SK-N-SH (cell line): Measurements from ENCODE around the gene ALDH5A1. TPM values are rescaled to one million over a fixed set of nuclear protein-coding genes. Genes with fewer than 3 reads are reported as not detected.

ENCODE experiments used
- CTCF ChIA-PET: fragments of 300-600, 350-600 bp; formaldehyde crosslinking; extraction: SDS; loops from one replicate; lab custom pipeline; 2021; lab: Yijun Ruan, JAX
- POLR2A ChIA-PET: fragments of 350-600 bp; sonication (Branson Sonifier 250); formaldehyde crosslinking; extraction: SDS; loops from one replicate; lab custom pipeline; 2020; ENCODE audit warnings: antibody characterized with exemption, inconsistent platforms; lab: Yijun Ruan, JAX
- DNase-seq: peaks from one replicate; pipeline ENCODE4 v3.0.0; 2012
- H2AFZ ChIP-seq: fragments of 200-600 bp; sonication (generic); 2 replicates; pipeline ENCODE4 v1.8.1; 2016; ENCODE audit warnings: antibody characterized with exemption, mild to moderate bottlenecking, low read depth
- H3F3A ChIP-seq: fragments of 200-600 bp; sonication (generic); replicated peaks from 2 replicates; pipeline ENCODE3; 2016; ENCODE audit warnings: antibody characterized with exemption, mild to moderate bottlenecking; ENCODE audit not compliant: insufficient read depth
- H3K27ac ChIP-seq, 2 experiments: fragments of 200-500 bp in 1 of 2; fragments of 200-600 bp in 1 of 2; sonication (Bioruptor generic) in 1 of 2; sonication (generic), shearing (Covaris generic) in 1 of 2; 2 replicates each; pipeline versions ENCODE4 v1.5.1 to v1.6.1; 2014 to 2016; ENCODE audit warnings: low read depth in 2 of 2, inconsistent platforms in 1 of 2, low read length in 1 of 2, mild to moderate bottlenecking in 1 of 2, mixed read lengths in 1 of 2
- H3K27me3 ChIP-seq: fragments of 200-600 bp; sonication (generic), shearing (Covaris generic); 2 replicates; pipeline ENCODE4 v1.6.1; 2016; ENCODE audit warnings: mixed run types; ENCODE audit not compliant: insufficient read depth
- H3K36me3 ChIP-seq, 2 experiments: fragments of 200-500 bp in 1 of 2; fragments of 200-600 bp in 1 of 2; sonication (Bioruptor generic) in 1 of 2; sonication (generic) in 1 of 2; replicated peaks in 1 of 2; 2 replicates each; pipeline versions ENCODE3 to v1.5.1; 2014 to 2016; ENCODE audit warnings: low read length in 1 of 2, mild to moderate bottlenecking in 1 of 2; ENCODE audit not compliant: insufficient read depth in 2 of 2, control insufficient read depth in 1 of 2
- H3K4me1 ChIP-seq, 2 experiments: fragments of 200-500 bp in 1 of 2; fragments of 200-600 bp in 1 of 2; sonication (Bioruptor generic) in 1 of 2; sonication (generic), shearing (Covaris generic) in 1 of 2; 2 replicates each; pipeline versions ENCODE4 v1.5.1 to v1.6.1; 2014 to 2016; ENCODE audit warnings: low read depth in 1 of 2, low read length in 1 of 2, mixed run types in 1 of 2; ENCODE audit not compliant: insufficient read depth in 2 of 2, control insufficient read depth in 1 of 2
- H3K4me2 ChIP-seq: fragments of 200-600 bp; sonication (generic), shearing (Covaris generic); 2 replicates; pipeline ENCODE4 v1.6.1; 2017; ENCODE audit warnings: mixed run types
- H3K4me3 ChIP-seq, 2 experiments: fragments of 200-500 bp in 1 of 2; fragments of 200-600 bp in 1 of 2; sonication (Bioruptor generic) in 1 of 2; sonication (generic), shearing (Covaris generic) in 1 of 2; 2 replicates each; pipeline versions ENCODE4 v1.5.1 to v1.8.1; 2014 to 2016; ENCODE audit warnings: low read depth in 2 of 2, inconsistent platforms in 1 of 2, low read length in 1 of 2, mild to moderate bottlenecking in 1 of 2, mixed read lengths in 1 of 2, moderate library complexity in 1 of 2
- H3K79me2 ChIP-seq: fragments of 200-600 bp; sonication (generic); 2 replicates; pipeline ENCODE4 v1.8.1; 2017; ENCODE audit warnings: mild to moderate bottlenecking; ENCODE audit not compliant: insufficient read depth
- H3K9ac ChIP-seq: fragments of 200-600 bp; sonication (generic); 2 replicates; pipeline ENCODE4 v1.6.1; 2017; ENCODE audit warnings: mixed run types
- H3K9me2 ChIP-seq: fragments of 200-600 bp; sonication (generic); 2 replicates; pipeline ENCODE4 v1.6.1; 2017; ENCODE audit warnings: mixed run types
- H3K9me3 ChIP-seq: fragments of 200-600 bp; sonication (generic); 2 replicates; pipeline ENCODE4 v1.6.1; 2017; ENCODE audit warnings: mixed run types, mild to moderate bottlenecking, moderate library complexity
- H4K20me1 ChIP-seq: fragments of 200-600 bp; sonication (generic); 2 replicates; pipeline ENCODE4 v1.6.1; 2017; ENCODE audit warnings: mild to moderate bottlenecking, mixed run types; ENCODE audit not compliant: insufficient read depth
- CHD2 ChIP-seq: fragments of 150-350 bp; IDR thresholded peaks from 2 replicates; pipeline ENCODE4 v1.6.1; 2018; ENCODE audit warnings: low read length; ENCODE audit not compliant: partially characterized antibody
- EZH2phosphoT487 ChIP-seq: fragments of 200-600 bp; sonication (generic); IDR thresholded peaks from 2 replicates; pipeline ENCODE4 v1.6.1; 2017; ENCODE audit warnings: low read depth, mixed run types, mild to moderate bottlenecking, antibody characterized with exemption, moderate library complexity, borderline replicate concordance
- FOSL2 ChIP-seq: IDR thresholded peaks from 2 replicates; pipeline ENCODE4 v1.4.0; 2012; ENCODE audit warnings: low read depth, mild to moderate bottlenecking, moderate library complexity, borderline replicate concordance
- FOXJ3 ChIP-seq: sonication (generic); formaldehyde crosslinking; IDR thresholded peaks from 2 replicates; pipeline ENCODE4 v1.5.1; 2020; ENCODE audit warnings: mild to moderate bottlenecking, missing genetic modification reagents
- JUND ChIP-seq: IDR thresholded peaks from 2 replicates; pipeline ENCODE4 v1.4.0; 2012
- MXI1 ChIP-seq: IDR thresholded peaks from 2 replicates; pipeline ENCODE4 v1.6.1; 2012; ENCODE audit warnings: mild to moderate bottlenecking, low read depth, low read length, improper control_type of control experiment
- NRF1 ChIP-seq: IDR thresholded peaks from 2 replicates; pipeline ENCODE4 v1.6.1; 2012; ENCODE audit warnings: low read depth, mild to moderate bottlenecking, low read length
- RFX5 ChIP-seq: IDR thresholded peaks from 2 replicates; pipeline ENCODE4 v1.6.1; 2012; ENCODE audit warnings: mild to moderate bottlenecking, improper control_type of control experiment, low read length
- RXRA ChIP-seq: IDR thresholded peaks from 2 replicates; pipeline ENCODE4 v1.4.0; 2012; ENCODE audit warnings: low read depth, mild to moderate bottlenecking, borderline replicate concordance
- TEAD4 ChIP-seq: IDR thresholded peaks from 2 replicates; pipeline ENCODE4 v1.4.0; 2012; ENCODE audit warnings: mild to moderate bottlenecking, borderline replicate concordance; ENCODE audit not compliant: insufficient read depth
- WGBS: methylation state at CpG from one replicate; pipeline ENCODE4 v1.1.6; 2017; ENCODE audit warnings: low lambda C conversion rate; 5-methylcytosine and 5-hydroxymethylcytosine counted together
- polyA plus RNA-seq, 3 experiments: library from polyadenylated mRNA; depleted of rRNA; stranded (reverse); fragments of >200 nt; gene quantifications; 2 replicates each; pipeline ENCODE4 v1.2.3, GENCODE V29; 2012
- TF ChIP-seq, protein P1 (sequence below): IDR thresholded peaks from 2 replicates; pipeline ENCODE4 v1.4.0; 2012; ENCODE audit warnings: low read depth, borderline replicate concordance
- TF ChIP-seq, protein P2 (sequence below): fragments of 150-350 bp; IDR thresholded peaks from 2 replicates; pipeline ENCODE4 v1.6.1; 2017; ENCODE audit warnings: antibody characterized with exemption, low read length, low read depth, borderline replicate concordance
- TF ChIP-seq, protein P3 (sequence below): fragments of 150-350 bp; IDR thresholded peaks from 2 replicates; pipeline ENCODE4 v1.6.1; 2016; ENCODE audit warnings: mild to moderate bottlenecking, low read depth, low read length

The ALDH5A1 gene
- polyA plus RNA-seq, 1 of the 3 experiments (the other 2 are of a cell fraction) = 3.0 TPM

DNA sequence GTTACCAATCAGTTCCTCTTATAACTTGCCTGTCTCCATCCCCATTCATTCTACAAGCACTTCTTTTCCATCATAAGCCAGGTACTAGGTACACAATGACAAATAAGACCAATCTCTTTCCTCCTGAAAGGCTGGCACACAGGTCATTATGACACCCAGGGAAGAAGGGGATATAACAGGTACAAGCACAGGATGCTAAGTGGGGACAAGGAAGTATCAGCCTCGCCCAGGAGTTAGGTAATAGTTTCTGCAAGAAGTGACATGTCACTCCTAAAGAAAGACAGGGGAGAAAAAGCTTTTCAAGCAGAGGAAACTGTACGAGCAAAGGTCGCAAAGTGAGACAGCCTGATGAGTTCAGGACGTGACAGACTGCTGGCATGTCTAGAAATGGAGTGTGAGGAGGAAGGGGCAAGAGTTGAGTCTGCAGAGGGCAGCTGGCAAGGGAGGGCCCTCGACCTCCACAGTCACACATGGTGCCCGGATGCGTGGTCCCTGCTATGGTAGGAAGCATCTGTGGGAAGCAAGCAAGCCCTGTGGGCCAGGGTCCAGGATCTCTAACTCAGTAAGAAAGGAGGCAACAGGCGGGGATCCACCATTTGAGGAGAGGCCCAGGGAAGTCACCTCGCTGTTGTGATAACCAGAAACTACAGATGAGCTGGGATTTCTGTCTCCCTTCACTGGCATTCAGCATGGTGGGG lies 45.8 kb upstream of the ALDH5A1 start:
- no peak overlapping the region for H3K27ac ChIP-seq
- H3K4me2 ChIP-seq = no peak overlapping the region
- H3K4me1 ChIP-seq = peaks cover 0 to 4% of the 10 kb centered on the region in 2 experiments; a peak in 1 of 4 replicates
- H3F3A ChIP-seq = no peaks in the 10 kb centered on the region
- no peaks in the 10 kb centered on the region for H3K79me2 ChIP-seq
- no peaks in the 10 kb centered on the region for H3K27me3 ChIP-seq
- no peak overlapping the region for H3K4me3 ChIP-seq
- CTCF ChIA-PET = interaction anchor here (1.5 kb wide), 1 partner anchor 18 kb away, joined by 5 read pairs; no protein-coding TSS in a partner anchor
- H3K9ac ChIP-seq = no peak overlapping the region
- no peaks in the 10 kb centered on the region for H3K9me2 ChIP-seq
- 48% methylated on average over 8 of the region's 9 CpGs for WGBS
- TF ChIP-seq FOSL2 = no peak
- no peak for TF ChIP-seq MXI1
- TF ChIP-seq CHD2 = no peak
- TF ChIP-seq, protein P1, sequence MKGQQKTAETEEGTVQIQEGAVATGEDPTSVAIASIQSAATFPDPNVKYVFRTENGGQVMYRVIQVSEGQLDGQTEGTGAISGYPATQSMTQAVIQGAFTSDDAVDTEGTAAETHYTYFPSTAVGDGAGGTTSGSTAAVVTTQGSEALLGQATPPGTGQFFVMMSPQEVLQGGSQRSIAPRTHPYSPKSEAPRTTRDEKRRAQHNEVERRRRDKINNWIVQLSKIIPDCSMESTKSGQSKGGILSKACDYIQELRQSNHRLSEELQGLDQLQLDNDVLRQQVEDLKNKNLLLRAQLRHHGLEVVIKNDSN = no peak
- TF ChIP-seq, protein P2, sequence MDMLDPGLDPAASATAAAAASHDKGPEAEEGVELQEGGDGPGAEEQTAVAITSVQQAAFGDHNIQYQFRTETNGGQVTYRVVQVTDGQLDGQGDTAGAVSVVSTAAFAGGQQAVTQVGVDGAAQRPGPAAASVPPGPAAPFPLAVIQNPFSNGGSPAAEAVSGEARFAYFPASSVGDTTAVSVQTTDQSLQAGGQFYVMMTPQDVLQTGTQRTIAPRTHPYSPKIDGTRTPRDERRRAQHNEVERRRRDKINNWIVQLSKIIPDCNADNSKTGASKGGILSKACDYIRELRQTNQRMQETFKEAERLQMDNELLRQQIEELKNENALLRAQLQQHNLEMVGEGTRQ = no peak
- no peak for TF ChIP-seq TEAD4
- no peak for TF ChIP-seq FOXJ3
- no peak for TF ChIP-seq NRF1
- no peaks in the 10 kb centered on the region for H3K36me3 ChIP-seq
- H2AFZ ChIP-seq = no peak overlapping the region
- no peaks in the 10 kb centered on the region for H3K9me3 ChIP-seq
- H4K20me1 ChIP-seq = no peaks in the 10 kb centered on the region
- POLR2A ChIA-PET = no interaction called here
- no peak for DNase-seq

DNA sequence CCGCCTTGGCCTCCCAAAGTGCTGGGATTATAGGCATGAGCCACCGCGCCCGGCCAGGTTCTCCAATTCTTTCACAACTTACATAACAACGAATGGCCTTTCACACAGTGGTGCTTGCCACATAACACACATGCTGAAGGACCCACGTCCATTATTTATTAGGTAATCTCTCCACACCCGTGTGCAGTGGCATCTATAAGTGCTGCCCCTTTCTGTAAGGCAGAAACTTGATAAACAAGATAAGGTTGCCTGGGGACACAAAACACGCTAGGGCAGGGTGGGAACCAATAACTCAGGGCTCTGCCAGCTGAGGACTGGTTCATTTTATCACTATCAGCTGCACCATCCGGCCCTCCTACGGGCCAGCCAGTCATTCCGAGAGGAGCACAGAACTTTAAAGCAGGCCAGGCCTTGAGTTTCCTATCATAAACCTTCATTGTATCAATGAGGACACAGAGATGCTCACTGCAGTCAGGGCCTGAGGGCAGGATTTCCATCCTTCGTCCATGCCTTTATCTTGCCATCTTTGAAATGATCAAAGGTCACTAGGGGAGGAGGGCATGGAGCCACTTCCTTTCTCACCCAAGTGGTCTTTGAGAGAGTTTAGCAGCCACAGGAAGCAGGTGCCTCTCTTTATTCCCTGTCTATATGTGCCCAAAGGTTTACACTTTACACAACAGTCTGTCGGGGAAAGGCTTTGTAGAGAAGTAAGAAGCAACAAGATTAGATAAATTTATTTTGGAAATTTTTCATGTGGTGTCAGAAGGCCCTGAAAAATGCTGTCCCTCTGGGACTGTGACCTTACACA lies 43.0 kb upstream of the ALDH5A1 start:
- peaks cover 0 to 4% of the 10 kb centered on the region in 2 experiments; a peak in 1 of 4 replicates for H3K4me1 ChIP-seq
- H3F3A ChIP-seq = no peaks in the 10 kb centered on the region
- no peaks in the 10 kb centered on the region for H3K9me2 ChIP-seq
- no peaks in the 10 kb centered on the region for H3K79me2 ChIP-seq
- H3K4me3 ChIP-seq = no peak overlapping the region
- peak; percentile 64 for DNase-seq
- H3K36me3 ChIP-seq = no peaks in the 10 kb centered on the region
- no peak overlapping the region for H2AFZ ChIP-seq
- CTCF ChIA-PET = no interaction called here
- H4K20me1 ChIP-seq = no peaks in the 10 kb centered on the region
- no peak overlapping the region for H3K27ac ChIP-seq
- no peaks in the 10 kb centered on the region for H3K9me3 ChIP-seq
- POLR2A ChIA-PET = no interaction called here
- H3K4me2 ChIP-seq = no peak overlapping the region
- WGBS = 68% methylated on average over 13 of the region's 13 CpGs
- H3K9ac ChIP-seq = no peak overlapping the region
- no peak for TF ChIP-seq EZH2phosphoT487
- no peak for TF ChIP-seq RXRA
- no peak for TF ChIP-seq JUND
- no peak for TF ChIP-seq MXI1
- TF ChIP-seq CHD2 = no peak
- TF ChIP-seq, protein P3, sequence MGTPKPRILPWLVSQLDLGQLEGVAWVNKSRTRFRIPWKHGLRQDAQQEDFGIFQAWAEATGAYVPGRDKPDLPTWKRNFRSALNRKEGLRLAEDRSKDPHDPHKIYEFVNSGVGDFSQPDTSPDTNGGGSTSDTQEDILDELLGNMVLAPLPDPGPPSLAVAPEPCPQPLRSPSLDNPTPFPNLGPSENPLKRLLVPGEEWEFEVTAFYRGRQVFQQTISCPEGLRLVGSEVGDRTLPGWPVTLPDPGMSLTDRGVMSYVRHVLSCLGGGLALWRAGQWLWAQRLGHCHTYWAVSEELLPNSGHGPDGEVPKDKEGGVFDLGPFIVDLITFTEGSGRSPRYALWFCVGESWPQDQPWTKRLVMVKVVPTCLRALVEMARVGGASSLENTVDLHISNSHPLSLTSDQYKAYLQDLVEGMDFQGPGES = no peak
- TF ChIP-seq RFX5 = no peak
- TF ChIP-seq, all 33 proteins: peak for 0
- no peaks in the 10 kb centered on the region for H3K27me3 ChIP-seq
